ENCODE results near the gene CR1.
"Not testable (repeated sequence)": the region's sequence is repeated elsewhere in the genome, so short reads cannot be mapped to it uniquely, and the experiment has no call there.

Gene CR1

GRCh38 chr1:207672522-207673130, 176.7 kb downstream of the CR1 start:
- DNase-seq, result peak in 14 of 51 donors; percentile 2 to 55 (median 30)

- no peak for DNase-seq
Observed at GRCh38 chr1:207673399-207673798, 177.4 kb downstream of the CR1 start.

DNA sequence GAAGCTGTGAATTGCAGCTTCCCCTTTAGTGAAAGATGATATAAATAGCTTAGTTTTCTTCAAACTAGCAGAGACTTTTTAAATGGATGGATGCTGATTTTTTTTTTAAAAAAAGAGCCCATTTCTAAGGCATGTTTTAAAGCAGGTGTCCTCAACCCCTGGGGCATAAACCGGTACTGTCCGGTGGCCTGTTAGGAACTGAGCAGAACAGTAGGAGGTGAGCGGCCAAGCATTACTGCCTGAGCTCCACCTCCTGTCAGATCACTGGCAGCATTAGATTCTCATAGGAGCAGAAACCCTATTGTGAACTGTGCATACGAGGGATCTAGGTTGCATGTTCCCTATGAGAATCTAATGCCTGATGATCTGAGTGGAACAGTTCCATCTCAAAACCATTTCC, 180.2 kb downstream of the CR1 start:
- DNase-seq, result no peak

DNA sequence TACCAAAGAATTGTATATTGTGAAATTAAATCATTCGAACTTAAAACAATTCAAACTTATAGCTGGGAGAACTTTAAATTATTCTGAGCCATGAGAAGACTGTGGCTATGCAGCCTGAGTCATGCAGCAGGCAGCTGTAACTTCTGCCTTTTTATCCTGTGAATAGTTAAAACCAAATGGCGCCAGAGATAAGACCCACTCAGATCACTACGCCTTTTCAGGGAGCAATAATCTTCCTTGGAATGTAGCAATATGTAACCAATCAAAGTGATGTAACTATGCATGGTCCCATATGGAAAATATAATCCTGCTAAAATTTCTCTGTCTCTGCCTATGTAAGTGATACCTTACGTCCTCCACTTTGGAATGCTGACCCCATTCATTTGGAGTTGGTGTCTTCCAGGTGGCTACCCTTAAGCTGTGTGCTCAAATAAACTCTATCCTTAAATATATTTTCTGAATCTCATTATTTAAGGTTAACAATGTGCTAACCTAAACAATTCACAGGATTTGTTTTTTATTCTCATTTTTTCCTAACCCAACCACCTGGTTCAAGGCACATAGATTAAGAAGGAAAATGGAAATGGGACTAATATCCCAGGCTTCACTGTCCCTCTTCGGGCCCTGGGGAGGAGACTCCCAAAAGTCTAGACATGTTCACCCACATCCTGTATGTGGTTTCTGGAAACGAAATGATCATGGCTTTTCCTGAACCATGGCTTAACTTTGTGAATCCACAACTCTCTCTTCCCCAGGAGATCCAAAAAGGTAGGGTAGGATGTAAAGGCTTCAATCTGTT, 184.8 kb downstream of the CR1 start:
- DNase-seq, result not testable (repeated sequence)

- DNase-seq, result not testable (repeated sequence)
Observed at GRCh38 chr1:207682872-207683434, 187.0 kb downstream of the CR1 start.

DNA sequence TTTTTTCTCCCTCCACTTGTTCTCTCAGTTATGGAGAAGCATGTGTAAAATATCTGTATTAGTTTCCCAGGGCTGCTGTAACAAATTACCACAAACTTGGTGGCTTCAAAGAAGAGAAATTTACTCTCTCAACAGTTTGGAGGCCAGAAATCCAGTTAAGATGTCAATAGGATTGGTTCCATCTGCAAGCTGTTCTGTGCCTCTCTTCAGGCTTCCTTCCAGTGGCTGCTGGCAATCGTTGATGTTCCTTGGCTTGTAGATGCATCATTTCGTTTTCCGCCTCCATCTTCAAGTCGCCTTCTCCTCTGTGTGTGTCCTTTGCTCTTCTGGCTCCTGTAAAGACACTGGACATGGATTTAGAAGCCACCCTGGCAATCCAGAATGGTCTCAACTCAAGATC, 194.6 kb downstream of the CR1 start:
- not testable (repeated sequence) for DNase-seq

GRCh38 chr1:207691010-207691409, 195.1 kb downstream of the CR1 start:
- no peak for DNase-seq

Data from hypothalamus (tissue), 51 donors.